NCI-H1417 treated with DMSO at 0.1 percent for 48 hours (cell line): ENCODE data around the gene PPM1H.
"Not testable (repeated sequence)": the region's sequence is repeated elsewhere in the genome, so short reads cannot be mapped to it uniquely, and the experiment has no call there.

ENCODE experiments used
- DNase-seq: peaks from one replicate; lab custom pipeline; 2025; lab: John Stamatoyannopoulos, UW

The PPM1H gene

GRCh38 chr12:62908674-62909073 is 26.3 kb downstream of the PPM1H start:
- no peak for DNase-seq

- DNase-seq: no peak
These were observed 27.4 kb downstream of the PPM1H start for GRCh38 chr12:62907561-62907960.

GRCh38 chr12:62907078-62907477 is 27.9 kb downstream of the PPM1H start:
- no peak for DNase-seq

- DNase-seq: no peak
These were observed 31.8 kb downstream of the PPM1H start for GRCh38 chr12:62903151-62903550.

GRCh38 chr12:62900686-62901272 is 34.2 kb downstream of the PPM1H start:
- DNase-seq: no peak

GRCh38 chr12:62899568-62900390 is 35.2 kb downstream of the PPM1H start:
- no peak for DNase-seq

- no peak for DNase-seq
These were observed 36.4 kb downstream of the PPM1H start for GRCh38 chr12:62898526-62898925.

- DNase-seq: no peak
These were observed 39.5 kb downstream of the PPM1H start for GRCh38 chr12:62895351-62895877.

GRCh38 chr12:62893276-62893675 is 41.7 kb downstream of the PPM1H start:
- no peak for DNase-seq

GRCh38 chr12:62891805-62892549 is 43.0 kb downstream of the PPM1H start:
- DNase-seq: no peak

GRCh38 chr12:62888454-62889110 is 46.4 kb downstream of the PPM1H start:
- no peak for DNase-seq

- DNase-seq: no peak
These were observed 48.2 kb downstream of the PPM1H start for GRCh38 chr12:62886796-62887195.

- DNase-seq: no peak
These were observed 49.7 kb downstream of the PPM1H start for GRCh38 chr12:62885242-62885641.

- DNase-seq: not testable (repeated sequence)
These were observed 50.1 kb downstream of the PPM1H start for GRCh38 chr12:62884832-62885231.

GRCh38 chr12:62882696-62883095 is 52.3 kb downstream of the PPM1H start:
- no peak for DNase-seq

GRCh38 chr12:62882140-62882539 is 52.8 kb downstream of the PPM1H start:
- DNase-seq: no peak

GRCh38 chr12:62879691-62880090 is 55.3 kb downstream of the PPM1H start:
- no peak for DNase-seq

GRCh38 chr12:62879228-62879627 is 55.7 kb downstream of the PPM1H start:
- DNase-seq: not testable (repeated sequence)

- no peak for DNase-seq
These were observed 56.7 kb downstream of the PPM1H start for GRCh38 chr12:62878211-62878610.

GRCh38 chr12:62876938-62877548 is 57.9 kb downstream of the PPM1H start:
- DNase-seq: no peak

GRCh38 chr12:62873826-62874448 is 61.0 kb downstream of the PPM1H start:
- DNase-seq: no peak
